T-cell (primary cell): ENCODE results near the gene CFAP57. TPM values are rescaled to one million over a fixed set of nuclear protein-coding genes. Genes with fewer than 3 reads are reported as not detected.

Source experiments
- ATAC-seq, 4 experiments: fragments of 200-7000 bp in 3 of 4; fragments of 150-1000 bp in 1 of 4; cut with Tn5 transposase; replicated peaks in 1 of 4; 1 replicate in 3 of 4; 2 replicates in 1 of 4; pipeline ENCODE4 v1.10.0; 2021; ENCODE audit warnings: moderate library complexity in 3 of 4, mild to moderate bottlenecking in 2 of 4, moderate number of reproducible peaks in 1 of 4
- CTCF ChIA-PET, 2 donors: fragments of 300-600 bp; sonication (Branson Sonifier 250); formaldehyde crosslinking; loops; one replicate each; lab custom pipeline; 2022; ENCODE audit warnings: antibody characterized with exemption in 2 of 2; lab: Charles Lee
- POLR2A ChIA-PET, 2 donors: fragments of 300-600 bp; sonication (Branson Sonifier 250); formaldehyde crosslinking; loops; one replicate each; lab custom pipeline; 2022; ENCODE audit warnings: antibody characterized with exemption in 2 of 2; lab: Charles Lee
- DNase-seq, 35 experiments: peaks; one replicate each; pipeline versions ENCODE4 v3.0.0 to v3.0.0-alpha.2; 2013 to 2023
- H3K27ac ChIP-seq: one replicate; pipeline ENCODE4 v1.5.1; 2013; ENCODE audit warnings: low read length
- H3K27me3 ChIP-seq, 2 experiments: replicated peaks in 1 of 2; 1 replicate in 1 of 2; 2 replicates in 1 of 2; pipeline versions ENCODE4 v1.6.1 to v1.7.0; 2013; ENCODE audit warnings: low read length in 1 of 2, mixed read lengths in 1 of 2; ENCODE audit not compliant: control insufficient read depth in 2 of 2, insufficient read depth in 2 of 2; ENCODE audit errors: extremely low read depth in 1 of 2
- H3K36me3 ChIP-seq, 2 donors: 1 replicate in 1 of 2; 2 replicates in 1 of 2; pipeline versions ENCODE4 v1.6.1 to v1.7.0; 2013; ENCODE audit warnings: low read length in 1 of 2; ENCODE audit not compliant: control insufficient read depth in 2 of 2, insufficient read depth in 1 of 2; ENCODE audit errors: extremely low read depth in 1 of 2
- H3K4me1 ChIP-seq, 2 experiments: 1 replicate in 1 of 2; 2 replicates in 1 of 2; pipeline versions ENCODE4 v1.6.1 to v1.7.0; 2013; ENCODE audit warnings: low read length in 2 of 2, mixed read lengths in 1 of 2; ENCODE audit not compliant: insufficient read depth in 2 of 2, control insufficient read depth in 1 of 2; ENCODE audit errors: extremely low read depth in 1 of 2
- H3K4me3 ChIP-seq, 2 donors: 1 replicate in 1 of 2; 2 replicates in 1 of 2; pipeline versions ENCODE4 v1.5.1 to v1.7.0; 2013; ENCODE audit warnings: mild to moderate bottlenecking in 2 of 2, low read length in 1 of 2, moderate library complexity in 1 of 2; ENCODE audit not compliant: control insufficient read depth in 1 of 2; ENCODE audit errors: extremely low read depth in 1 of 2
- H3K9me3 ChIP-seq: 2 replicates; pipeline ENCODE4 v1.7.0; 2013
- H3K27ac Mint-ChIP-seq, 2 donors: one replicate each; pipeline ENCODE4 v1.8.0; 2020 to 2021; ENCODE audit warnings: mild to moderate bottlenecking in 2 of 2, mixed read lengths in 2 of 2
- H3K27me3 Mint-ChIP-seq, 2 donors: one replicate each; pipeline ENCODE4 v1.8.0; 2021 to 2022; ENCODE audit warnings: mixed read lengths in 2 of 2
- H3K36me3 Mint-ChIP-seq: one replicate; pipeline ENCODE4 v1.8.0; 2021; ENCODE audit warnings: mixed read lengths
- H3K4me1 Mint-ChIP-seq, 3 donors: one replicate each; pipeline ENCODE4 v1.8.0; 2020 to 2022; ENCODE audit warnings: mixed read lengths in 3 of 3, mild to moderate bottlenecking in 1 of 3
- H3K4me3 Mint-ChIP-seq, 3 donors: one replicate each; pipeline ENCODE4 v1.8.0; 2020 to 2022; ENCODE audit warnings: mild to moderate bottlenecking in 3 of 3, mixed read lengths in 3 of 3, moderate library complexity in 3 of 3
- H3K9me3 Mint-ChIP-seq, 3 donors: one replicate each; pipeline ENCODE4 v1.8.0; 2020 to 2022; ENCODE audit warnings: mixed read lengths in 3 of 3
- WGBS: methylation state at CpG from one replicate; pipeline ENCODE4 v1.1.5; 2013; ENCODE audit warnings: missing lambda C conversion rate; ENCODE audit not compliant: insufficient coverage; 5-methylcytosine and 5-hydroxymethylcytosine counted together
- total RNA-seq, 35 experiments: library from RNA in 6 of 35; stranded (reverse) in 6 of 35; fragments of 120-200 nt in 1 of 35; gene quantifications; one replicate each; pipeline versions ENCODE4 v1.2.1 to v1.2.4 and lab custom pipeline; 2013 to 2026

The CFAP57 gene
- total RNA-seq, 5 donors from 2014 or later (not counting 1 experiment from before 2014, with no cell fraction given), result 0.07 TPM; not detected in 4

- Mint-ChIP-seq H3K4me1 (peaks cover 1 to 7% (median 7%) of the 10 kb centered on the region in 3 donors), H3K4me3 (no peak overlapping the region), H3K36me3 (no peaks in the 10 kb centered on the region), H3K27me3 (peaks cover 4 to 7% of the 10 kb centered on the region in 2 donors), H3K27ac (no peak overlapping the region), H3K9me3 (peaks cover 0 to 7% (median 2%) of the 10 kb centered on the region in 3 donors)
- no peaks in the 10 kb centered on the region for H3K36me3 ChIP-seq
- CTCF ChIA-PET, result no interaction called here
- no peak for ATAC-seq
- no peaks in the 10 kb centered on the region for H3K9me3 ChIP-seq
- POLR2A ChIA-PET, result no interaction called here
- 86% methylated on average over 3 of the region's 4 CpGs for WGBS
- peaks cover 0 to 2% of the 10 kb centered on the region in 2 experiments for H3K4me1 ChIP-seq
- H3K4me3 ChIP-seq, result no peak overlapping the region
- H3K27ac ChIP-seq, result no peak overlapping the region
- peaks cover 0 to 28% of the 10 kb centered on the region in 2 experiments for H3K27me3 ChIP-seq
- DNase-seq, result no peak
Measured at GRCh38 chr1:43265431-43265830, 93.3 kb downstream of the CFAP57 start.

GRCh38 chr1:43266881-43267280 lies 94.8 kb downstream of the CFAP57 start:
- peaks cover 0 to 10% of the 10 kb centered on the region in 2 experiments for H3K4me1 ChIP-seq
- CTCF ChIA-PET, result no interaction called here
- H3K27ac Mint-ChIP-seq, result no peak overlapping the region

GRCh38 chr1:43267291-43267805 lies 95.2 kb downstream of the CFAP57 start:
- Histone ChIP-seq H3K27ac (no peak overlapping the region), H3K9me3 (no peaks in the 10 kb centered on the region), H3K4me1 (peaks cover 0 to 10% of the 10 kb centered on the region in 2 experiments), H3K4me3 (no peak overlapping the region), H3K36me3 (no peaks in the 10 kb centered on the region), H3K27me3 (peaks cover 0 to 35% of the 10 kb centered on the region in 2 experiments)
- H3K36me3 Mint-ChIP-seq, result no peaks in the 10 kb centered on the region
- H3K27ac Mint-ChIP-seq, result no peak overlapping the region
- peaks cover 0 to 7% (median 2%) of the 10 kb centered on the region in 3 donors for H3K9me3 Mint-ChIP-seq
- H3K4me1 Mint-ChIP-seq, result peaks cover 12 to 22% (median 21%) of the 10 kb centered on the region in 3 donors
- ATAC-seq (no peak), DNase-seq (no peak)
- WGBS, result 100% methylated on average over 4 of the region's 9 CpGs
- peaks cover 9 to 19% of the 10 kb centered on the region in 2 donors for H3K27me3 Mint-ChIP-seq
- H3K4me3 Mint-ChIP-seq, result no peak overlapping the region
- ChIA-PET CTCF (no interaction called here), POLR2A (no interaction called here)

More at GRCh38 chr1:43266881-43267280, 94.8 kb downstream of the CFAP57 start:
- Mint-ChIP-seq H3K4me1 (peaks cover 12 to 21% (median 21%) of the 10 kb centered on the region in 3 donors), H3K9me3 (peaks cover 0 to 7% (median 2%) of the 10 kb centered on the region in 3 donors), H3K27me3 (peaks cover 9 to 19% of the 10 kb centered on the region in 2 donors), H3K36me3 (no peaks in the 10 kb centered on the region), H3K4me3 (no peak overlapping the region)
- Histone ChIP-seq H3K9me3 (no peaks in the 10 kb centered on the region), H3K27me3 (peaks cover 0 to 35% of the 10 kb centered on the region in 2 experiments), H3K4me3 (no peak overlapping the region), H3K36me3 (no peaks in the 10 kb centered on the region), H3K27ac (no peak overlapping the region)
- POLR2A ChIA-PET, result no interaction called here
- DNase-seq (no peak), ATAC-seq (no peak)
- no CpG with 5 or more reads among the region's 1 CpG for WGBS

- peaks cover 0 to 7% (median 0%) of the 10 kb centered on the region in 3 donors for H3K9me3 Mint-ChIP-seq
- H3K27ac Mint-ChIP-seq, result no peak overlapping the region
- Histone ChIP-seq H3K9me3 (no peaks in the 10 kb centered on the region), H3K27me3 (peaks cover 0 to 35% of the 10 kb centered on the region in 2 experiments), H3K4me3 (no peak overlapping the region), H3K36me3 (no peaks in the 10 kb centered on the region), H3K27ac (no peak overlapping the region), H3K4me1 (peaks cover 0 to 10% of the 10 kb centered on the region in 2 experiments)
- no peaks in the 10 kb centered on the region for H3K36me3 Mint-ChIP-seq
- no CpG with 5 or more reads among the region's 3 CpGs for WGBS
- ChIA-PET POLR2A (no interaction called here), CTCF (interaction anchor here in 1 of 2 donors (1.0 to 1.2 kb wide), 2 partner anchors 24 to 90 kb away, joined by 3 read pairs; no protein-coding TSS in a partner anchor)
- H3K4me3 Mint-ChIP-seq, result no peak overlapping the region
- DNase-seq, result no peak
- H3K27me3 Mint-ChIP-seq, result peaks cover 9 to 19% of the 10 kb centered on the region in 2 donors
- peaks cover 12 to 22% (median 21%) of the 10 kb centered on the region in 3 donors for H3K4me1 Mint-ChIP-seq
- no peak for ATAC-seq
Measured at GRCh38 chr1:43267818-43268425, 95.8 kb downstream of the CFAP57 start.

GRCh38 chr1:43269627-43270375 lies 97.7 kb downstream of the CFAP57 start, which contains the start of gene TMEM125:
TMEM125 (plus strand) TSS chr1:43269983; CDS start chr1:43272723, 2,740 bp downstream.
- Histone ChIP-seq H3K36me3 (no peaks in the 10 kb centered on the region), H3K9me3 (no peaks in the 10 kb centered on the region), H3K27me3 (peaks cover 0 to 43% of the 10 kb centered on the region in 2 experiments), H3K4me3 (no peak within 1 kb of the TSS), H3K27ac (no peak within 1 kb of the TSS), H3K4me1 (peaks cover 3 to 20% of the 10 kb centered on the region in 2 experiments)
- no peaks in the 10 kb centered on the region for H3K9me3 Mint-ChIP-seq
- WGBS, result 87% methylated on average over 6 of the region's 7 CpGs
- H3K4me3 Mint-ChIP-seq, result peak within 1 kb of the TSS; percentile 41 to 70 (median 52)
- CTCF ChIA-PET, result no interaction called here
- no peak within 1 kb of the TSS for H3K27ac Mint-ChIP-seq
- ATAC-seq (no peak), DNase-seq (no peak)
- POLR2A ChIA-PET, result no interaction called here
- H3K4me1 Mint-ChIP-seq, result peaks cover 20 to 30% (median 30%) of the 10 kb centered on the region in 3 donors
- H3K27me3 Mint-ChIP-seq, result peaks cover 9 to 19% of the 10 kb centered on the region in 2 donors
- peaks cover 2% of the 10 kb centered on the region for H3K36me3 Mint-ChIP-seq

GRCh38 chr1:43270421-43271095 lies 98.4 kb downstream of the CFAP57 start:
- peaks cover 2% of the 10 kb centered on the region for H3K36me3 Mint-ChIP-seq
- WGBS, result 22% methylated on average over 23 of the region's 29 CpGs
- H3K9me3 Mint-ChIP-seq, result no peaks in the 10 kb centered on the region
- no peak overlapping the region for H3K27ac Mint-ChIP-seq
- ATAC-seq (peak in 1 of 4 experiments; percentile 40), DNase-seq (peak in 5 of 35 experiments; percentile 9 to 19 (median 13))
- H3K36me3 ChIP-seq, result no peaks in the 10 kb centered on the region
- peaks cover 0 to 49% of the 10 kb centered on the region in 2 experiments for H3K27me3 ChIP-seq
- H3K4me3 Mint-ChIP-seq, result peak overlapping the region; percentile 41 to 70 (median 52)
- no peaks in the 10 kb centered on the region for H3K9me3 ChIP-seq
- ChIA-PET CTCF (no interaction called here), POLR2A (no interaction called here)
- no peak overlapping the region for H3K4me3 ChIP-seq
- peaks cover 9 to 19% of the 10 kb centered on the region in 2 donors for H3K27me3 Mint-ChIP-seq
- peaks cover 10 to 22% of the 10 kb centered on the region in 2 experiments for H3K4me1 ChIP-seq
- H3K4me1 Mint-ChIP-seq, result peaks cover 23 to 36% (median 36%) of the 10 kb centered on the region in 3 donors
- no peak overlapping the region for H3K27ac ChIP-seq
